HPDE6-E6E7 (cell line): ENCODE data around the gene SOCS1.
"Not testable (repeated sequence)": the region's sequence is repeated elsewhere in the genome, so short reads cannot be mapped to it uniquely, and the experiment has no call there.

Experiments
- DNase-seq: peaks from one replicate; pipeline ENCODE4 v3.0.0; 2011; ENCODE audit warnings: missing footprints; ENCODE audit errors: extremely low spot score

SOCS1 gene

DNA sequence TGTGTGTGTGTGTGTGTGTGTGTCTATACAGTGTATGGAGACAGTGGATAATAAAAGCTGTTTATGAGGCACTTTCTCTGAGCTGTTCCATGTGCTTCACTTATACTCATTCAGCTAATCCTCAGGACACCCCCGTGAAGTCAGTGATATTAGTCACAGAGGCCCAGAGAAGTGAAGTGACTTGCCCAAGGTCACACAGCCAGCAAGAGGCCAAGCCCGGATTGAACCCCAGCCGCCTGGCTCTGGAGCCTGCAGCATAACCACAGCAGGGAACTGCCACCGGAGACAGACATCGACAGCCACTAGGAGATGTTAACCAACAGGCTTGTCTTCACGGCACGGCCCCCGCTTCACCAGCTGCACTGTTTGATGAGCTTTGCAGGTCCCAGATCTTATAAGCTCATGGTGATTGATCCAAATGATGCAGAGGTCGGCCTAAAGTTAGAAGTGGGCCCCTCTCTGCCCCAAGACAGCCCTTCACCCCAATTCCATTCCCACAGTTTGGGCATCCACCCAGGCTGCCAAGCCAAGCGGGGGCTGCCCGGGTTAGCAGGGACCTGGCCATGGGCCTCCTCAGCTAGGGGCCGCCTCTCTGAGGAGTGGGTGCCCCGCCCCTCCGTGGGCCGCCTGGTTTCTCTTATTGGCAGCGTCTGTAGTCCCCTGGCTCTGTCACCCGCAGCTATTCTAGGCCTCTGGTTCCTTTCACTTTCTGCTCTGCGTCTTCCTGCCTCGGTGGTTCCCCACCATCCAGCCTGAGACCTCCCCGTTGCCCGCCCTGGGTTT, 30.9 kb downstream of the SOCS1 start:
- DNase-seq = no peak

DNA sequence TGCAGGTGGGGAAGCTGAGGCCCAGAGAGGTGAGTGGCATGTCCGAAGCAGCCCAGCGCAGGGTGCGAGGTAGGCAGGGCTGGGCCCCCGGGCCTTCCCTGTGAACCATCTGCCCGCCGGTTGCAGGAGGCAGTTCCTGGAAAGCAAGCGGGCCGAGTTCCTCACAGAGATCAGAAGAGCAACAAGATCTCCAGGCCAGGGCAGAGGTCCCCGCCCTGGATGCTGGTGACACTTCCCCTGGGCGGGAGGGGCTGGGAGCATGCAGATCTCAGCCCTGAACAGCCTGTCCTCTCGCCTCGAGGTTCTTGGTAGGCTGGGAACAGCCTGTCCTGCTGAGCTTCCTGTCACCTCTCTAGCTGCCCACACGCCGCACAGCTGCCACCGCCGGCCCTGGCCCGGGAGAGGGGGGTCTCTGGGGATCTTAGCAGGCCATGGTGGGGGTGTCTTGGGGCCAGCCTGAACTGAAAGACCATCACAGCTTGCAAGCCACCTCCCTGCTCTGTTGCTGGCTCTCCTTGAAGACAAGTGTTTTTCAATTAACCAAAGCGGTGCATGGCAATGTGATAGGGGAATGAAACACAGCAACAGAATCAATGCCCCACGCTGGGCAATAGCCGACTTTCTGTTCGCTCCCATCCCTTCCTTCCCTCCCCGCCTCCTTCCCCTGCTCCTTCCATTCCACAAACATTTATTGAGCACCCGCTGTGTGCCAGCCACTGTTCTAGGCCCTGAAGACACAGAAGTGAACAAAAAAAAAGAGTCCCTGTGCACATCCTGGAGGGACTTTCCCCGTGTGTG, 31.7 kb downstream of the SOCS1 start:
- no peak for DNase-seq

DNA sequence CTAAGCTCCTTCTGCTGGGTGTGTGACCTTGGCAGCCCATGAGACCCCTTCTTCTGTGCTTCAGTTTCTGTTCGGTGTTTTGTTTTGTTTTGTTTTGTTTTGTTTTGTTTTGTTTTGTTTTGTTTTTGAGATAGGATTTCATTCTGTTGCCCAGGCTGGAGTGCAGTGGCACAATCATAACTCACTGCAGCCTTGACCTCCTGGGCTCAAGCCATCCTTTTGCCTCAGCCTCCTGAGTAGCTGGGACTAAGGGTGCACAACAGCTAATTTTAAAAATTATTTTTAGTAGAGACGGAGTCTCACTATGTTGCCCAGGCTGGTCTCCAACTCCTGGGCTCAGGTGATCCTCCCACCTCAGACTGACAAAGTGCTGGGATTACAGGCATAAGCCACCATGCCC, 35.5 kb downstream of the SOCS1 start:
- DNase-seq = not testable (repeated sequence)

DNA sequence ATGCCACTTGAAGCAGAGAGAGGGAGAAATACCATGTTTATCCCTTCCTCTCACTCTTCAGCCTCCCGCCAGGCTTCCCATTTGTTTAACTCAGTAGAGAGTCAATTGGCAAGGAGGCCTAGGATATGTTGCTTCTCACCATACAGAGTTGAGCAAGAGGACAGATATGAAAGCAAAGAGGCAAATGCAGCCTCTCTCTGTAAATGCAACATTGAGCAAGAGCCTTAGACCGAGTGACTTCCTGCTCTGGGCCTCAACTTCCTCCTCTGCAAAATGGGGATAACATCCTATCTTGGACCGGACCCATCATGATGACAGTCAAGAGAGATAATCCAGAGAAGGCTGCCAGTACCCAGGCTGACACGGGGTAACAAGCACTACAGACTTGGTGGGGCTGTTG, 36.8 kb downstream of the SOCS1 start:
- DNase-seq = no peak

DNA sequence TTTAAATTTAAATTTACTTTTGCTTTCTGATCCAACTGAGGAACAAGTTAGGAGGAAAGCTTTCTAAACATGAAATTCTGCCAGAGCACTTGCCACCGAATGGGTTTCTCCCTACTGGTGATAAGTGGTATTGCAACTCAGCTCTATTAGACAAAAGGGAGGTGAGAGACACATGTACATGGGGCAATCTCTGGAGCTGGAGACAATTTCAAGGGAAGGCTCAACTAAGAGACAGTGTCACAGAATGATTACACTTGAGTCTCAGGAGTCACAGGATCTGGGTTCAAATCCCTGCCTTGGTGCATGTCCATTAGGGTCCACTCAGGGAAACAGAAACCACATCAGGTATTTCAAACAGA, 37.4 kb downstream of the SOCS1 start:
- DNase-seq = no peak

DNA sequence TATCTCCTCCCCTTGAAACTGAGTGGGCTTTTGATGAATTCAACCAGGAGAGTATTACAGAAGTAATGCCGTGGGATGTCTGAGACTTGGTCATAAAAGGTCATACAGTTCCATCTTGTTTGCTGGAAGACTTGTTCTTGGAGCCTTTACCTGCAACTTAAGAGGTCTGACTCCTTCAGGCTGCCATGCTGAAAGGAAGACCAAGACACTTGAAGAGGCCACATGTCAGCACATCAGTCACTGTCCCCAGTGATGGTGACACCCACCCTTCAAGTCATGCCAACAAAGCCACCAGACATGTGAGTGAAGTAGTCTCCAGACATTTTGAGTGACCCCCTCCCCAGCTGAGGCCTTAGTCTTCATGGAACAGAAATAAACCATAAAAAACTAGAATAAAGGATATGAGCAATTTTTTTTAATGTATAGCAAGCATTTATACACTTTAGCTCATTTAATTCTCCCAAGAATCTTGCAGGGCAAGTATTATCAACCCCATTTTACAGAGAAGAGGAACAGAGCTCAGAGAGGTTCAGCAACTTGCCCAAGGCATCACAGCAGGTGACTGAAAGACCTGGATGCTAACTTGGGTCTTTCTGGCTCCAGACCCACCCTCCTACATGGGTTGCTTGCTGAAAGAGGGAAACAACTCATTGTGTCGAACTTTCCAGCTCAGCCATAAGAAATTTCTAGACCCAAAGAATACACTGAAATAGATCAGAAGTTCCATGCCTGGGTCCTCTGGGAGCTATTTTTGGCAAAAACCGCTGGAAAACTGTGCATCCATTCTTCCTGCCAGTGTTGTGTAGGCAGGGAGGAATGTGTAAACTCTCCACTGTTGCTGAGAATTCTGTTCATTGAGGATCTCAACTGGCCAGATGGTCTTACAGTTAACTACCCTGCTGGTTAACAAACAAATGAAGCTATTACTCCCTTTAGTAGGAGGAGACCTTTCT, 38.1 kb downstream of the SOCS1 start:
- DNase-seq = no peak

DNA sequence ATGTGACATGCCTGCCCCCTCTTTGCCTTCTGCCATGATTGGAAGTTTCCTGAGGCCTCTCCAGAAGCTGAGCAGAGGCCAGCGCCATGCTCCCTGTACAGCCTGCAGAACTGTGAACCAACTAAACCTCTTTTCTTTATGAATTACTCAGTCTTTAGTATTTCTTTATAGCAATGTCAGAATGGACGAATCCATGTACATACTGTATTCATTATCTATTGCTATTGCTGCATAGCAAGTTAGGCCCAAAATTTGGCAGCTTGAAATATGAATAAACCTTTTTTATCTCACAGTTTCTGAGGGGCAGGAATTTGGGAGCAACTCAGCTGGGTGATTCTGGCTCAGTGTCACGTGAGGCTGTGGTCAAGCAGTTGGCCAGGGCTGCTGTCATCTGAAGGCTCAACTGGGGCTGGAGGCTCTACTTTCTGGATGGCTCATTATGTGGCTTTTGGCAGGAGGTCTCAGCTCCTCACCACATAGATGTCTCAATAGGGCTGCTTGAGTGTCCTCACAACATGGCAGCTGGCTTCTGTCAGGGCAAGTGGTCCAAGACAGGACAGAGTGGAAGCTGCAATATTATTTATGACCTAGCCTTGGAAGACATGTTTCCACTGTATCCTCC, 40.0 kb downstream of the SOCS1 start:
- no peak for DNase-seq

DNA sequence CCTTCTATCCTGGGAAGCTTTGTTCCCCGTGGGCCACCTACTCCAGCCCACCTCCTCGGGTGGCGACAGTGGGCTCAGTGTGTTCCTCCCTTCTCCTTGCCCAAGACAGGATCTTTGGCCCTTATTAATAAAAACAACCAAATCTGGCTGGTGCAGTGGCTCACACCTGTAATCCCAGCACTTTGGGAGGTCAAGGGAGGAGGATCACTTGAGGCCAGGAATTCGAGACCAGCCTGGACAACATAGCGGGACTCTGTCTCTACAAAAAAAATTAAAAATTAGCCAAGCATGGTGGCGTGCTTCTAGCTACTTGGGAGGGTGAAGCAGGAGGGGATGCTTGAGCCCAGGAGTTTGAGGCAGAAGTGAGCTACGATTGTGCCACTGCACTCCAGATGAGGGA, 42.2 kb downstream of the SOCS1 start:
- DNase-seq = no peak

DNA sequence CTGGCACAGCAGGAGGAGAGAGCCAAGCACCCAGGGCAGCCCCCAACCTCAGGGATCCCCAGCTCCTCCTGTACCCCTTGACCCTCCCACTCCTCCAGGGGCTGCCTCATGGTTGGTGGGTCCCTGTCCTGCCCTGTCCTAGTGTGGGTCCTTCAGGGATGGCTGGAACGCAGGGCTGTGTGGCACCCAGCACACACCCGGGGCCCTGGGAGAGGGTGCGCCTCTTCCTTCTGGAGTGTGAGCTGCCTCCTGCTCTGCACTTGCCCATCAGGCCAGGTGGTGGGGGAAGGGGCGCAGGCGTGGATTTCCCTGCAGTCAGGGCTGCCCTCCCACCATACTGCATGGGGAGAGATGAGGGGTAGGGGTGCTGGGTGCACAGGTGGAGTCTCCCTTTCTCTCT, 42.6 kb downstream of the SOCS1 start:
- no peak for DNase-seq

DNA sequence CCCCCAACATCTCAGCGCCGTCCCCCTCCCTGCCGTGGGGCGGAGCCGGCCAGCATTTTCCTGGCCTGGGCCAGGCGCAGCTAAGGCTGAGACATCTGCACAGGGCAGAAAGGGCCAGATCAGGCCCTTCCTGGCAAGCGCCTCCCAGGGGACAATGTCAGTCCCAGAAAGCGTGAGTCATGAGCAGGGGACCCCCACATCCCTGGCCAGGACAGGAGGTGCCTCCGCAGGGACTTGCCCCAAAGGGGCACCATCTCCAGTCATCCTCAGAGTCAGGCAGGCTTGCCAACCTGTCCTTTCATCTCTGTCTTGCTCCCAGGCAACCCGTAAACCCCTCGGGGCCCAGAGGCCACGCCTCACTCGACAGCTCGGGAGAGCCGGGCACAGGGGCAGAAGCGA, 43.2 kb downstream of the SOCS1 start:
- DNase-seq = no peak

DNA sequence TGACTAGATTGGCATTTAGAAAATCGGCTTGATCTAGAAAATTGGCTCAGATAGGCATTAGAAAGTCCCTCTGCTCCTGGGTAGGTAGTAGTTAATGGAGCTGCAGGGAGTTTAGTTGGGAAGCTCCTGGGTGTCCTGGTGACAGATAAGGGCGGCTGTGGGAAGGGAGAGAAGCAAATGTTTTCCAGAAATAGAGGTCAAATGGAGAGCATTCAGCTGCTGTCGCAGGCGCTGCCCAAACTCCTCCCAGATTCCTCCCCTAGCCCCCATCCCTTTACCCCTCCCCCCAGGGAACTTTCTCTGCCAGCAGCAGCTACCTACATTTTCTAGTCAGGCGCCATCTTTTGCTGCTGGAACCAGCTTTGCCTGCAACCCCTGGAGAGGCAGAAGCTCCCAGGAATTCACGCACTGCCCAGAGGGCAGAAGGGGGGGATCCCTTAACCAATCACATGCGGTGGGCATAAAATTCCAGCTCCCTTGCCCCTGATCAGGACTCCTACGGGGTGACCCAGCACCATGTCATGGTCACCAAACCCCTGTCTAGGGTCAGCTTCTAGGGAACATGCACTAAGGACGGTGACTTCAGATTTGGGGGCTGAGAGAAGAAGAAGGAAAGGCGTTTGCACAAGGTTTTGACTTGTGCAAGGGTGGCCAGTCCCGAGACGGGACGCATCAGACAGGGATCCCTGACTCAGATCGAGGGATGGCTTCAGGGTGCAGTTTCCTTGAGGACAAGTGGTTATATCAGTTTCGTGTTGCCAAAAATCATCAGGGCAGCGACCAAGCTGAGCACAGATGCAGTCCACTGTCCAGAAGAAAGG, 43.8 kb downstream of the SOCS1 start:
- no peak for DNase-seq

DNA sequence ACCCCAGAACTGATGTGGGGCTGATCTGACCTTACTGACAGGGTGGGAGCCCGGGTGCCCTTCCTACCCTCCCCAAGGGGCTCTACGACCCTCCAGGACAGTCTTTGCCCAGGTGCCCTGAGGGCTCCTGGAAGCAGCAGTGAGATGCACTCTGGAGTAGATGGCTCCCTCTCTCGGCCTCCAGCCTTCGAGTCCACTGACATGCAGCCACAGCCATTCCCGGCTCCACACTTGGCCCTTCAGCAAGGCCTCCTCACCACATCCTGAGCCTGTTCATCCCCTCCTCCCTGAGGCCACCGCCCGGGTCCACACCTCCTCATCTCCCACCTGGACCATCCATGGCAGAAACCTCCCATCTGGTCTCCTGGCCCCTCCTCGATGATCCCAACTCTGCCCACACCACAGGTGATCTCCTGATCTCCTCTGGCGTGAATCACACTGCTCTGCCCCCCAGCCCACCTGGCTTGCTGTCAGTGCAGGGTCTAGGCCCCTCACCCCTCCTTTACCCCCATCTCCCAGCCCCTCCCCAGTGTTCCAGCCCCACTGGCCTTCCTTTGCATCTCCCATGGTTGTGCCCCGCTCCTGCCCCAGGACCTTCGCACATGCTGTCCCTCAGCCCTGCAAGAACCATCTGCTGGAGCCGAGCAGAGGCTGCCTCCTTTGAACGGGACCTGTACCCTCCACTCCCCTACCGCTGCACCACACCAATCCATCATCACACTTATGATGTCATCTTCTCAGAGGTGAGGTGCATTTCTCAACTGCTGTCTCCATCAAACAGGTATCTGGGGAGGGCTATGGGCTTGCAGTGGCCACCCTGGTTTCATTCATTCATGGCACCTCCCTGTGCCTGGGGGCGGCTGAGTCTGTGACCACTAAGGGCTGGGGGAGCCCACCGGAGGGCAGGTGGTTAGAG, 44.7 kb downstream of the SOCS1 start:
- no peak for DNase-seq

DNA sequence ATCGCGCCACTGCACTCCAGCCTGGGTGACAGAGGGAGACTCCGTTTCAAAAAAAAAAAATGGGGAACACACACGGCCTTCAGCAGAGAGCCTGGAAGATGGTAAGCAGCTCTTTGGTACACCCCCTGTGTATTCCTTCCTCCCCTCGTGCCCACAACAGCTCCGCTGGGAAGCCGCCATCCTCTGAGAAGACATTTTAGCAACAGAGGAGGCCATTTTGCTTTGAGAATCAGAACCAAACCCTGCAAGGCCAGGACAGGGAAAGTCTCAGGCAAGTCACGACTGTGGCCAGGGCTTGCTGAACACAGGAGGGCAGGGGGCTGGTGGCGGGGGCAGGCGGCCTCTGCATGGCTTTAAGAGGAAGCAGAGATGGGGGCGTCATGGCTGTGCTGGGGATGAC, 45.7 kb downstream of the SOCS1 start:
- DNase-seq = no peak

DNA sequence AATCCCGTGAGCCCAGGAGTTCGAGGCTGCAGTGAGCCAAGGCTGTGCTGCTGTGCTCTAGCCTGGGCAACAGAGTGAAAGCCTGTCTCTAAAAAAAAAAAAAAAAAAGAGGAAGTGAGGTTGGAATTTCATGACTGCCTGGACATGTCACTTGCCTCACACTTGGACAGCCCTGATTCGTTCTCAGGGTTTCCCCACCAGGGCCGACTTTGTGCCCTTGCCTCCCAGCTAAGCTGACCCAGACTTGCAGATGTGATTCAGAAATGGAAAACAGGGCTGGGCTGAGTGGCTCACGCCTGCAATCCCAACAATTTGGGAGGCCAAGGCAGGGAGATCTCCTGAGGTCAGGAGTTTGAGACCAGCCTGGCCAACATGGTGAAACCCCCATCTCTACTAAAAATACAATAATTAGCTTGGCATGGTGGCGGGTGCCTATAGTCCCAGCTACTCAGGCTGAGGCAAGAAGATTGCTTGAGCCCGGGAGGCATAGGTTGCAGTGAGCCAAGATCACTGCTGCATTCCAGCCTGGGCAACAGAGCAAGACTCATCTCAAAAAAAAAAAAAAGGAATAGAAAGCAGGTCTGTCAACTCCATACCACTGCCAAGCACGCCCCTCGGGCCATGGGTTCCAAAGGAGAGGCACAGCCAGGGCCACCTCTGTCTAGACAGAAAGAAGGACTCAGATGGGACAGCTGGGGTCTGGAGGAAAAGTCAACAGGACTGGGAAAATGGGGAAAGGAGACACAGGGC, 46.9 kb downstream of the SOCS1 start:
- peak; percentile 54 for DNase-seq

DNA sequence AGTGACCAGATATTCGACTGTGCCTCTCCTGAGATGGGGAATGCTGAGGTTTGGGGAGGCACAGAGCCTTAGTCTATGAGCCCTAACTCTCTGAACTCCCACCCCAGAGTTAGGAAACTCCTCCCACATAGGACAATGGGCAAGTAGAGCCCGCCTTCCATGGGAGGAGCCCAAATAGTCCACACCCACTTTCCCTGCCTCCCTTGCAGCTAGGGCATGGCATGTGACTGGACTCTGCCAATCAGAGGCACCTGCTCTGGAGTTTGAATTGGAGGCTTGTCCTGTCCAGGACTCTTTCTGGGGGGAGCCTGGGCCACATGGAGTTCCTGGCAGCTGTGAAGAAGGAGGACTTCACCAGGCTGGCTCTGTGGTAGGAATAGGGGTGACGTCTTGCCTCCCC, 48.4 kb downstream of the SOCS1 start:
- DNase-seq = no peak

DNA sequence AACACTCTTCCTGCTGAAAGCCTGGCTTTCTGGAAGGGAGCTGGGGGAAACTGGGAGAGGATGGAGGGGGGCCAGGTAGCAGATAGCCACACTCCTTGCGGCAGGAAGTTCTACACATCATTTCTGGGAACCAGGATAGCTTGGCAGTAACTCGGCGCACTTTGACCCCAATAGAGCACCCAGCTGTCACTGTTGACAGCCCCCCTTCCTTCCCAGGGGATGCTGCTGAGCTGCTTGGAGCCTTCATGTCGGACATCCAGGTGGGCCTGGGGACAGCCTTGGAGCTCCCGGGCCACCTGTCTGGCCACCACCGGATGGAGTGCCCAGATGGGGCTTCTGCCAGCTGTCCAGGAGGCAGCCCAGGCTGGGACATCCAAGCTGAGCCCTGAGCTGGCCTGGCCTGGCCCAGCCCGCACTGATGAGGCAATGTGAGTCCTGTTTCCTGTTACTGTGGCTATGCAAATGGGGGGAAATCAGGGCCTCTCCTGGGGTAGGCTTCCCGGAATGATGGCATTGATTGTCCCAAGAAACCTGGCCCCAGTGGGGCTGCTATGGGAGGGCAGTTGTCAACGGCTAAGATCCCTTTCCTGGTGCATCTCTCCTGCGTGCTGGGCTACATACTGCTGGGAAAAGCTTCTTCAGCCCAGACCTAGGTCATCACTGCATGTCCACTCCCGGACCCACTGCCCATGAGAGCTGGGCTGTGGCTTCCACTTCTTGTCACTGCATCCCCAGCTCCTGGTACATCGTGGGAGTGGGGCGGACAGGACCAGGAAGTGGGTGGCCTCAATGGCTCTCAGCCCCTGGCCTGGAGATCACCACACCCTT, 50.0 kb downstream of the SOCS1 start:
- DNase-seq = no peak

DNA sequence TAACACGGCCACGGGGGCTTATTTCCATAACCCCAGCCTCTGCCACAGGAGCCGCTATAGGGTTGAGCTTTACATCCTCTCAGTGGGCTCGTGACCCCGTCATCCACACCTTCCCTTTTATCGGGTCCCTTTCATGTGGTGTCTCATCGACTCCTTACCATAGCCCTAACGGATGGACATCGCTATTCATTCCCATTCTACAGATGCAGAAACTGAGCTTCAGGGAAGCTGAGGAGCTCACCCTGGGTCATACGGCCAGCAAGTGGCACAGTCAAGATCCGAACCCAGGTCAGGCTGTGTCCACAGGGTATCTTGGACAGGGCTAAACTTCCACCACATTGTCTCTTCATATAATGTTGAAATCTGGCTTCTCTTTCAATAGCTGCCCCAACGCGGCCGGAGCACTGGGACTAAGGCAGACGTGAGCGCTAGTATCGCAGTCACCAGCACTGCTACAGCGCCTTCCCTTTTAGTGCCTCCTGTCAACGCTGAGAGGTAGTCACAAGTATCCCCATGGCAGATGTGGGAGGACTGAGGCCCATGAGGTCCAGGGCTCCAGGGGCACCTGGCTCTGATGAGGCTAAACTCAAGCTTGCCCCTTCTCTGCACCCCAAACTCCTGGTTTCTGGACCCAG, 50.8 kb downstream of the SOCS1 start:
- DNase-seq = no peak
